ENCODE results near the gene ELAVL4.

GRCh38 chr1:50148142-50148923 is 39.6 kb downstream of the ELAVL4 start:
- TF ChIP-seq CTCF (IDR thresholded peaks at IDR 0.05) (no peak), POLR2A (IDR thresholded peaks at IDR 0.05) (no peak)

Measured in prostate gland (tissue), 2 donors.